Measurements from ENCODE around the gene PFKFB1. TPM values are rescaled to one million over a fixed set of nuclear protein-coding genes. Genes with fewer than 3 reads are reported as not detected.

Gene PFKFB1
- total RNA-seq, 2 donors from 2014 or later, result 0.23 to 1.0 TPM

GRCh38 chrX:55014897-55015299 is 20.9 kb upstream of the PFKFB1 start:
- H3K4me1 ChIP-seq (replicated peaks), result no peaks in the 10 kb centered on the region
- intact Hi-C loops (cut with DNase I), result no loop called here
- WGBS, result 98% methylated on average over 4 of the region's 4 CpGs
- TF ChIP-seq POLR2A (IDR thresholded peaks at IDR 0.05) (no peak), POLR2AphosphoS5 (IDR thresholded peaks at IDR 0.05) (no peak)
- TF ChIP-seq, protein P1, sequence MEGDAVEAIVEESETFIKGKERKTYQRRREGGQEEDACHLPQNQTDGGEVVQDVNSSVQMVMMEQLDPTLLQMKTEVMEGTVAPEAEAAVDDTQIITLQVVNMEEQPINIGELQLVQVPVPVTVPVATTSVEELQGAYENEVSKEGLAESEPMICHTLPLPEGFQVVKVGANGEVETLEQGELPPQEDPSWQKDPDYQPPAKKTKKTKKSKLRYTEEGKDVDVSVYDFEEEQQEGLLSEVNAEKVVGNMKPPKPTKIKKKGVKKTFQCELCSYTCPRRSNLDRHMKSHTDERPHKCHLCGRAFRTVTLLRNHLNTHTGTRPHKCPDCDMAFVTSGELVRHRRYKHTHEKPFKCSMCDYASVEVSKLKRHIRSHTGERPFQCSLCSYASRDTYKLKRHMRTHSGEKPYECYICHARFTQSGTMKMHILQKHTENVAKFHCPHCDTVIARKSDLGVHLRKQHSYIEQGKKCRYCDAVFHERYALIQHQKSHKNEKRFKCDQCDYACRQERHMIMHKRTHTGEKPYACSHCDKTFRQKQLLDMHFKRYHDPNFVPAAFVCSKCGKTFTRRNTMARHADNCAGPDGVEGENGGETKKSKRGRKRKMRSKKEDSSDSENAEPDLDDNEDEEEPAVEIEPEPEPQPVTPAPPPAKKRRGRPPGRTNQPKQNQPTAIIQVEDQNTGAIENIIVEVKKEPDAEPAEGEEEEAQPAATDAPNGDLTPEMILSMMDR (IDR thresholded peaks at IDR 0.05), result no peak
- DNase-seq (ENCODE audit: low spot score), result no peak
- no peaks in the 10 kb centered on the region for H3K27me3 ChIP-seq (replicated peaks; ENCODE audit: insufficient read depth)
- H3K27ac ChIP-seq, result no peak overlapping the region
- no peaks in the 10 kb centered on the region for H3K9me3 ChIP-seq
- no peak overlapping the region for H3K4me3 ChIP-seq
- H3K36me3 ChIP-seq, result no peaks in the 10 kb centered on the region

- no peaks in the 10 kb centered on the region for H3K36me3 ChIP-seq
- no peak for DNase-seq (ENCODE audit: low spot score)
- no peaks in the 10 kb centered on the region for H3K9me3 ChIP-seq
- no peaks in the 10 kb centered on the region for H3K27me3 ChIP-seq (replicated peaks; ENCODE audit: insufficient read depth)
- no peak for TF ChIP-seq POLR2AphosphoS5 (IDR thresholded peaks at IDR 0.05)
- TF ChIP-seq, protein P1 (IDR thresholded peaks at IDR 0.05), result no peak
- TF ChIP-seq POLR2A (IDR thresholded peaks at IDR 0.05), result no peak
- no peak overlapping the region for H3K27ac ChIP-seq
- intact Hi-C loops (cut with DNase I), result no loop called here
- H3K4me1 ChIP-seq (replicated peaks), result no peaks in the 10 kb centered on the region
- no peak overlapping the region for H3K4me3 ChIP-seq
- 35% methylated on average over 2 of the region's 2 CpGs for WGBS
Observed at GRCh38 chrX:55011294-55011693, 17.3 kb upstream of the PFKFB1 start.

DNA sequence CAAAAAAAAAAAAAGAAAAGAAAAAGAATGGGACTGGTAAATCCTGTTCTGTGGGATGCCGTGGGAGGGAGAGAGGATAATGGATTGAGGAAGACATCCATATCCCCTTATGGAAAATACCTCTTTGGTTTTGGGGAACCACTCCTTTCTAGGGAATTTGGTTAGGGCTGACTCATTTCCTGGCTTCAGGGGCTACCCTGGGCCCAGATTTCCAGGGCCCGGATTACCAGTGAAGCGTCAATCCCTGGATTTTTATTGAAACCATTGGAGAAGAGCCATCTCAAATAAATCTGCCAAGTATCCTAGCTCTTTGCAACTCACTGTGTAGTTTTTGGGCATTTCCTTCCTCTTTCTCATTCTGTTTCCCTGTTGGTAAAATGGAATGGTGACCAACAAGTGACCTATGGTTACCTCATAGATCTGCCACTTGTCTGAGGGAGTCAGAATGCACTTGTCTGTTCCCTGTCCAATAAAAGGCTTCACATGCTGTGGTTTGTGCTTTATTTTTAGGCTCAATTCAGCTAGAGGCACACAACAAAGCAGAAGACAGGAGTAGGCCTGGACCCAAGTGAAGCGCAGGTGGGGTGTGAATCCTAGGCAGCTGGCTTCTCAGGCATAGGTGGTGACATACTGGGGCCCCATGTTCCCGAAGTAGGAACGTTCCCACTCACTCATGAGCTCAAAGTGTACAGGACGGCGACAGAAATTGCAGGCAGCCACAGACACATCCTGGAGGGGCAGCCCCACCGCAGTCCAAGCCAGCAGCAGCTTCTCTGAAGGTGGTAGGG is 14.8 kb upstream of the PFKFB1 start:
- 29% methylated on average over 4 of the region's 9 CpGs for WGBS
- TF ChIP-seq POLR2AphosphoS5 (IDR thresholded peaks at IDR 0.05), result no peak
- TF ChIP-seq POLR2A (IDR thresholded peaks at IDR 0.05), result no peak
- TF ChIP-seq, protein P1 (IDR thresholded peaks at IDR 0.05), result no peak
- no peaks in the 10 kb centered on the region for H3K27me3 ChIP-seq (replicated peaks; ENCODE audit: insufficient read depth)
- intact Hi-C loops (cut with DNase I), result no loop called here
- no peaks in the 10 kb centered on the region for H3K9me3 ChIP-seq
- H3K27ac ChIP-seq, result no peak overlapping the region
- H3K4me1 ChIP-seq (replicated peaks), result no peaks in the 10 kb centered on the region
- H3K36me3 ChIP-seq, result no peaks in the 10 kb centered on the region
- no peak for DNase-seq (ENCODE audit: low spot score)
- H3K4me3 ChIP-seq, result no peak overlapping the region

GRCh38 chrX:55007656-55008055 is 13.7 kb upstream of the PFKFB1 start:
- WGBS, result 58% methylated on average over 6 of the region's 6 CpGs
- DNase-seq (ENCODE audit: low spot score), result no peak
- no peaks in the 10 kb centered on the region for H3K4me1 ChIP-seq (replicated peaks)
- H3K36me3 ChIP-seq, result no peaks in the 10 kb centered on the region
- no peaks in the 10 kb centered on the region for H3K27me3 ChIP-seq (replicated peaks; ENCODE audit: insufficient read depth)
- no peaks in the 10 kb centered on the region for H3K9me3 ChIP-seq
- no peak overlapping the region for H3K27ac ChIP-seq
- intact Hi-C loops (cut with DNase I), result no loop called here
- TF ChIP-seq, protein P1 (IDR thresholded peaks at IDR 0.05), result no peak
- TF ChIP-seq POLR2A (IDR thresholded peaks at IDR 0.05) (no peak), POLR2AphosphoS5 (IDR thresholded peaks at IDR 0.05) (no peak)
- no peak overlapping the region for H3K4me3 ChIP-seq
